ENCODE measurements around the gene CNTNAP2. TPM values are rescaled to one million over a fixed set of nuclear protein-coding genes. Genes with fewer than 3 reads are reported as not detected.
"Not testable (repeated sequence)": the region's sequence is repeated elsewhere in the genome, so short reads cannot be mapped to it uniquely, and the experiment has no call there.

Gene CNTNAP2
- total and polyA plus RNA-seq, 2 donors from 2014 or later, result 0.06 to 0.13 TPM

DNA sequence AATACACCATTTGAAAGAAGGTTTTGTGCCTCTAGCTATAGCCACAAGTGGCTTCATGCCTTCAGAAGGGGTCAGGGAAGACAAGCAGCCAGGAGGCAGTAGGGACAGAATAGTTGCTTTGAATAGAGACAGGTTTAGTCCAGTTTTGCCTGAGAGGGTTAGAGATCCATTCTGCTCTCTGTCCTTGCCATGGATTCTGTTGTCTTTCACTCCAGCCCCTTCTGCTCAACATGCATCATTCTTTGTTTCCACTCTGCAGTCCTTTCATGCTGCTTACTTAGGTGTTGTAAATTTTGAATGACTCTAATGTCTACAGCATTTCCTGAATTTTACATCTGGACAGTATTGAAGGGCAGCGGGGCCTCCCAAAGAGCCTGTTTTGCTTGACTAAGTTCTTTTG lies 60.3 kb downstream of the CNTNAP2 start:
- H3K4me1 ChIP-seq (ENCODE audit: control insufficient read depth in 2 of 3, insufficient read depth in 2 of 3, low read depth in 1 of 3, low read length in 3 of 3), result no peaks in the 10 kb centered on the region
- H3K9me3 ChIP-seq (ENCODE audit: control insufficient read depth in 2 of 3, insufficient read depth in 1 of 3, low read length in 3 of 3), result no peaks in the 10 kb centered on the region
- H3K27me3 ChIP-seq (ENCODE audit: control insufficient read depth, insufficient read depth, low read length), result no peaks in the 10 kb centered on the region
- TF ChIP-seq, protein P1, sequence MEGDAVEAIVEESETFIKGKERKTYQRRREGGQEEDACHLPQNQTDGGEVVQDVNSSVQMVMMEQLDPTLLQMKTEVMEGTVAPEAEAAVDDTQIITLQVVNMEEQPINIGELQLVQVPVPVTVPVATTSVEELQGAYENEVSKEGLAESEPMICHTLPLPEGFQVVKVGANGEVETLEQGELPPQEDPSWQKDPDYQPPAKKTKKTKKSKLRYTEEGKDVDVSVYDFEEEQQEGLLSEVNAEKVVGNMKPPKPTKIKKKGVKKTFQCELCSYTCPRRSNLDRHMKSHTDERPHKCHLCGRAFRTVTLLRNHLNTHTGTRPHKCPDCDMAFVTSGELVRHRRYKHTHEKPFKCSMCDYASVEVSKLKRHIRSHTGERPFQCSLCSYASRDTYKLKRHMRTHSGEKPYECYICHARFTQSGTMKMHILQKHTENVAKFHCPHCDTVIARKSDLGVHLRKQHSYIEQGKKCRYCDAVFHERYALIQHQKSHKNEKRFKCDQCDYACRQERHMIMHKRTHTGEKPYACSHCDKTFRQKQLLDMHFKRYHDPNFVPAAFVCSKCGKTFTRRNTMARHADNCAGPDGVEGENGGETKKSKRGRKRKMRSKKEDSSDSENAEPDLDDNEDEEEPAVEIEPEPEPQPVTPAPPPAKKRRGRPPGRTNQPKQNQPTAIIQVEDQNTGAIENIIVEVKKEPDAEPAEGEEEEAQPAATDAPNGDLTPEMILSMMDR (IDR thresholded peaks at IDR 0.05; ENCODE audit: borderline replicate concordance, extremely low read depth, insufficient read depth), result no peak
- no peaks in the 10 kb centered on the region for H3K36me3 ChIP-seq (ENCODE audit: control insufficient read depth in 2 of 3, insufficient read depth in 3 of 3, low read length in 3 of 3)
- no peak overlapping the region for H3K4me3 ChIP-seq (ENCODE audit: low read length in 3 of 3)
- FAIRE-seq, result no peak
- no peak overlapping the region for H3K9ac ChIP-seq (ENCODE audit: low read length in 3 of 3)
- intact Hi-C loops (cut with DNase I), result no loop called here
- H3K27ac ChIP-seq (ENCODE audit: low read depth in 2 of 2, low read length in 2 of 2), result no peak overlapping the region
- DNase-seq, result peak in 3 of 5 donors; percentile 10 to 75 (median 43)

DNA sequence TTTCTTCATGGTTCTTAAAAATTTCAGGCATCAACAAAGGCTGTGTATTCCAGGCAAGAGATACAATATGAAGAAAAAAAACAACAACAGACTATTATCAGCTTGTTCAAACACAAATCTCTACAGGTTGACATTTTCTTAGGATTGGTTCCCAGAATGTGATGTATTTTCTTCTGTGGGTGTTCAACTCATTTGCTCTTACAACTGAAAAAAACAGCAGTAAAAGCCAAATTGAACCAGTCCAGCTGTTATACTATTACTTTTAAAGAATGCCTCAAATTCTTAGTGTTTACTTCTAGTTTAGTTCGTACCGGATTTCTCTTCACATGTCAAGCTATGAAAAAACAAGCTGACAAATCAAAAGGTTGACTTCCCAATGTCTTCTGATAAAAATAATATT lies 60.7 kb downstream of the CNTNAP2 start:
- DNase-seq, result peak in 2 of 5 donors; percentile 50 to 78

DNA sequence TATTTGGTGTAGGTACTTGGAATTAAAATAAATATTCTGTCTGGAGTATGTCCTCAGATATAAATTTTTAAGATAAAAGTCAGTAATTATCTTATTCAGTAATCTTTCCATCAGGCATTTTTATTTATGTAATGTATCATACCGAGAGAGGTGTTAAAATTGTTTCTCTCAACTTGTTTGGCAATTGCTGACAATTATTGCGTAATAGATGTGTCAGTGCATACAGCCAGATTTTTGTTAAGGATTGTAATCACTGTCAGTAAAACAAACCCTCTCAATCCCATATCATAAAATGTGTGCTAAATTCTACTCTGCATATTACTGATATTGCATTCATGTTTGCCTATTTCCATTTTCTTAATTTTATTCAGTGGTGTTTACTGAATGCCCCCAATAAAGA lies 69.2 kb downstream of the CNTNAP2 start:
- no peaks in the 10 kb centered on the region for H3K4me1 ChIP-seq (ENCODE audit: control insufficient read depth in 2 of 3, insufficient read depth in 2 of 3, low read depth in 1 of 3, low read length in 3 of 3)
- DNase-seq (no peak), FAIRE-seq (no peak)
- H3K27me3 ChIP-seq (ENCODE audit: control insufficient read depth, insufficient read depth, low read length), result no peaks in the 10 kb centered on the region
- no peaks in the 10 kb centered on the region for H3K36me3 ChIP-seq (ENCODE audit: control insufficient read depth in 2 of 3, insufficient read depth in 3 of 3, low read length in 3 of 3)
- no peaks in the 10 kb centered on the region for H3K9me3 ChIP-seq (ENCODE audit: control insufficient read depth in 2 of 3, insufficient read depth in 1 of 3, low read length in 3 of 3)
- H3K27ac ChIP-seq (ENCODE audit: low read depth in 2 of 2, low read length in 2 of 2), result no peak overlapping the region
- TF ChIP-seq, protein P1 (IDR thresholded peaks at IDR 0.05; ENCODE audit: borderline replicate concordance, extremely low read depth, insufficient read depth), result no peak
- intact Hi-C loops (cut with DNase I), result no loop called here
- no peak overlapping the region for H3K4me3 ChIP-seq (ENCODE audit: low read length in 3 of 3)
- no peak overlapping the region for H3K9ac ChIP-seq (ENCODE audit: low read length in 3 of 3)

More for the DNA sequence above, 60.7 kb downstream of the CNTNAP2 start:
- Histone ChIP-seq H3K4me1 (ENCODE audit: control insufficient read depth in 2 of 3, insufficient read depth in 2 of 3, low read depth in 1 of 3, low read length in 3 of 3) (no peaks in the 10 kb centered on the region), H3K9ac (ENCODE audit: low read length in 3 of 3) (no peak overlapping the region), H3K9me3 (ENCODE audit: control insufficient read depth in 2 of 3, insufficient read depth in 1 of 3, low read length in 3 of 3) (no peaks in the 10 kb centered on the region), H3K27ac (ENCODE audit: low read depth in 2 of 2, low read length in 2 of 2) (no peak overlapping the region), H3K4me3 (ENCODE audit: low read length in 3 of 3) (no peak overlapping the region), H3K27me3 (ENCODE audit: control insufficient read depth, insufficient read depth, low read length) (no peaks in the 10 kb centered on the region), H3K36me3 (ENCODE audit: control insufficient read depth in 2 of 3, insufficient read depth in 3 of 3, low read length in 3 of 3) (no peaks in the 10 kb centered on the region)
- TF ChIP-seq, protein P1 (IDR thresholded peaks at IDR 0.05; ENCODE audit: borderline replicate concordance, extremely low read depth, insufficient read depth), result no peak
- intact Hi-C loops (cut with DNase I), result no loop called here
- no peak for FAIRE-seq

DNA sequence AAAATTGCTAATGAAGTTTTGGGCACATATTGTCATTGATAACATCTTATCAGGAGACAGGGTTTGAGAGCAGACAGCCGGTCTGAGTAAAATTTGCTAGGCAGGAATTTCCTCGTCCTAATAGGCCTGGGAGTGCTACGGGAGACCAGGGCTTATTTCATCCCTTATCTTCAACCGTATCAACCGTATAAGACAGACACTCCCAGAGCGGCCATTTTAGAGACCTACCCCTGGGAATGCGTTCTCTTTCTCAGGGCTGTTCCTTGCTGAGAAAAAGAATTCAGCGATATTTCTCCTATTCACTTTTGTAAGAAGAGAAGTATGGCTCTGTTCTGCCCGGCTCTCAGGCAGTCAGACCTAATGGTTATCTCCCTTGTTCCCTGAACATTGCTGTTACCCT lies 74.8 kb downstream of the CNTNAP2 start:
- H3K4me3 ChIP-seq (ENCODE audit: low read length in 3 of 3); intact Hi-C loops (cut with DNase I); H3K9ac ChIP-seq (ENCODE audit: low read length in 3 of 3); H3K36me3 ChIP-seq (ENCODE audit: control insufficient read depth in 2 of 3, insufficient read depth in 3 of 3, low read length in 3 of 3); H3K27ac ChIP-seq (ENCODE audit: low read depth in 2 of 2, low read length in 2 of 2); H3K27me3 ChIP-seq (ENCODE audit: control insufficient read depth, insufficient read depth, low read length); FAIRE-seq; DNase-seq; H3K4me1 ChIP-seq (ENCODE audit: control insufficient read depth in 2 of 3, insufficient read depth in 2 of 3, low read depth in 1 of 3, low read length in 3 of 3); H3K9me3 ChIP-seq (ENCODE audit: control insufficient read depth in 2 of 3, insufficient read depth in 1 of 3, low read length in 3 of 3): not testable (repeated sequence)
